ENCODE results near the gene CABLES2. TPM values are rescaled to one million over a fixed set of nuclear protein-coding genes. Genes with fewer than 3 reads are reported as not detected.

CABLES2 gene
- total RNA-seq, result 2.9 and 3.5 TPM in 2 replicates

GRCh38 chr20:62407221-62407992 is at the start of gene CABLES2:
Gene CABLES2, minus strand, starts transcription at chr20:62407285. Its CDS starts 9 bp downstream, at chr20:62407276.

GRCh38 chr20:62427172-62428001 is 20.3 kb upstream of the CABLES2 start, which contains the start of gene RBBP8NL:
Gene RBBP8NL, minus strand, starts transcription at chr20:62427539. Its CDS starts 7,892 bp downstream, at chr20:62419647.

GRCh38 chr20:62386383-62387218 is 20.5 kb downstream of the CABLES2 start, which contains the start of gene RPS21:
Gene RPS21, plus strand, starts transcription at chr20:62387103. Its CDS starts 236 bp downstream, at chr20:62387339.

GRCh38 chr20:62367136-62367632 is 39.9 kb downstream of the CABLES2 start, which contains the start of gene LAMA5:
Gene LAMA5, minus strand, starts transcription at chr20:62367312. Its CDS starts 67 bp downstream, at chr20:62367245.

Other genes starting within 250 kb of the CABLES2 start
- 16.4 and 19.0 TPM in 2 replicates for gene MTG2, start 224.3 kb downstream of the CABLES2 start, total RNA-seq
- not detected in 2 replicates for gene HRH3, start 187.0 kb downstream of the CABLES2 start, total RNA-seq
- 18.1 and 20.5 TPM in 2 replicates for gene OSBPL2, start 168.8 kb downstream of the CABLES2 start, total RNA-seq
- gene ADRM1, start 104.3 kb downstream of the CABLES2 start, total RNA-seq, result 149 and 155 TPM in 2 replicates
- gene LAMA5, start 40.0 kb downstream of the CABLES2 start, total RNA-seq, result 103 and 108 TPM in 2 replicates
- 794 and 1,044 TPM in 2 replicates for gene RPS21, start 20.2 kb downstream of the CABLES2 start, total RNA-seq
- not detected in 2 replicates for gene RBBP8NL, start 20.3 kb upstream of the CABLES2 start, total RNA-seq
- 0.07 and 0.40 TPM in 2 replicates for gene GATA5, start 68.7 kb upstream of the CABLES2 start, total RNA-seq
- gene SLCO4A1, start 235.2 kb upstream of the CABLES2 start, total RNA-seq, result 5.9 and 12.0 TPM in 2 replicates